Spleen (tissue), 11 donors: ENCODE results near the gene EXOSC6. TPM values are rescaled to one million over a fixed set of nuclear protein-coding genes. Genes with fewer than 3 reads are reported as not detected.
A peak's percentile ranks its signal among the peaks of the same experiment; 100 is the strongest.

Experiments used
- DNase-seq: peaks from one replicate; pipeline ENCODE4 v3.0.0-alpha.2; 2020
- H3K27ac ChIP-seq, 8 donors: fragments of 200-600 bp; sonication (generic) in 7 of 8; 1 replicate in 4 of 8; 2 replicates in 4 of 8; pipeline versions ENCODE4 v1.5.0 to v1.8.0; 2016 to 2021; ENCODE audit warnings: inconsistent platforms in 4 of 8, mild to moderate bottlenecking in 4 of 8, moderate library complexity in 1 of 8
- H3K27me3 ChIP-seq, 7 donors: fragments of 200-600 bp; sonication (generic) in 6 of 7; replicated peaks in 1 of 7; 1 replicate in 4 of 7; 2 replicates in 3 of 7; pipeline versions ENCODE4 v1.5.0 to v1.8.0; 2016 to 2021; ENCODE audit warnings: inconsistent platforms in 3 of 7, mild to moderate bottlenecking in 1 of 7
- H3K36me3 ChIP-seq, 6 donors: fragments of 200-600 bp; sonication (generic) in 5 of 6; 1 replicate in 4 of 6; 2 replicates in 2 of 6; pipeline versions ENCODE4 v1.5.0 to v1.8.0; 2016 to 2021; ENCODE audit warnings: inconsistent platforms in 2 of 6
- H3K4me1 ChIP-seq, 6 donors: fragments of 200-600 bp; sonication (generic) in 5 of 6; 1 replicate in 3 of 6; 2 replicates in 3 of 6; pipeline versions ENCODE4 v1.5.0 to v1.8.0; 2016 to 2021; ENCODE audit warnings: inconsistent platforms in 3 of 6
- H3K4me3 ChIP-seq, 8 donors: fragments of 200-600 bp; sonication (generic) in 7 of 8; 1 replicate in 4 of 8; 2 replicates in 4 of 8; pipeline versions ENCODE4 v1.5.0 to v1.8.0; 2016 to 2021; ENCODE audit warnings: inconsistent platforms in 4 of 8, mild to moderate bottlenecking in 4 of 8, moderate library complexity in 2 of 8
- H3K9me3 ChIP-seq, 8 donors: fragments of 200-600 bp; sonication (generic) in 7 of 8; 1 replicate in 4 of 8; 2 replicates in 4 of 8; pipeline versions ENCODE4 v1.5.0 to v1.8.0; 2016 to 2021; ENCODE audit warnings: inconsistent platforms in 4 of 8
- CTCF ChIP-seq, 11 experiments: fragments of 200-600 bp in 7 of 11; fragments of 450-650 bp in 4 of 11; sonication (generic) in 4 of 11; IDR thresholded peaks in 8 of 11; conservative IDR thresholded peaks in 3 of 11; 1 replicate in 7 of 11; 2 replicates in 4 of 11; pipeline versions ENCODE4 v1.4.0 to v1.8.0; 2016 to 2021; ENCODE audit warnings: antibody characterized with exemption in 11 of 11, inconsistent platforms in 4 of 11, mild to moderate bottlenecking in 1 of 11
- POLR2A ChIP-seq, 3 donors: fragments of 450-650 bp; IDR thresholded peaks; one replicate each; pipeline ENCODE4 v1.5.1; 2017; ENCODE audit warnings: antibody characterized with exemption in 3 of 3, mild to moderate bottlenecking in 1 of 3
- POLR2AphosphoS5 ChIP-seq, 3 donors: sonication (generic); formaldehyde crosslinking; IDR thresholded peaks; one replicate each; pipeline ENCODE4 v1.5.1; 2017; ENCODE audit warnings: antibody characterized with exemption in 3 of 3
- WGBS, 5 donors: extraction: QIAGEN DNeasy Blood & Tissue Kit in 3 of 5; methylation state at CpG; one replicate each; pipeline versions ENCODE4 v1.1.5 to v1.1.7; 2013 to 2018; 5-methylcytosine and 5-hydroxymethylcytosine counted together
- intact Hi-C: fragments of 100-400 bp; cut with DNase I; formaldehyde crosslinking; loops from one replicate; pipeline ENCODE4 v1.15.0; 2023; ENCODE audit warnings: low total_unique reads
- polyA plus RNA-seq, 3 donors: library from polyadenylated mRNA; stranded (reverse); fragments of 200-250 nt; gene quantifications; one replicate each; pipeline ENCODE4 v1.2.1, GENCODE V29; 2013
- total RNA-seq, 7 donors: library from RNA; depleted of rRNA in 3 of 7; stranded (reverse); fragments of >200 nt in 3 of 7; fragmentation: NEBNext Ultra II Directional in 4 of 7; extraction: Animal tissue kit (Norgen Biotek cat#: 25700) in 4 of 7; gene quantifications; one replicate each; pipeline versions ENCODE4 v1.1.0 to v1.2.1, GENCODE V29; 2016 to 2021
- donor health status: healthy with polysubstance abuse.
- donor health status: DM: no; HTN: no; CAD: no; lungs with moderate emphysema.
- donor health status: DM: no; HTN: no; CAD: no.
- donor health status: Bipolar disorder and iron deficiency.
- donor health status: healthy.
- donor health status: DM: no; HTN: no; CAD: no.
- donor health status: DM: yes; HTN: yes; CAD: no.

The EXOSC6 gene
- total and polyA plus RNA-seq, 10 donors, result 10.6 to 35.1 (median 23.8) TPM

- H3K27ac ChIP-seq, result no peak overlapping the region
- H3K9me3 ChIP-seq, result no peaks in the 10 kb centered on the region
- TF ChIP-seq POLR2AphosphoS5 (IDR thresholded peaks at IDR 0.05) (no peak), POLR2A (IDR thresholded peaks at IDR 0.05) (no peak), CTCF (IDR thresholded peaks at IDR 0.05 in 8 of 11, conservative IDR thresholded peaks at IDR 0.05 in 3 of 11) (no peak)
- no peak for DNase-seq
- intact Hi-C loops, result no loop called here
- peaks cover 0 to 84% (median 74%) of the 10 kb centered on the region in 6 donors for H3K36me3 ChIP-seq
- no peaks in the 10 kb centered on the region for H3K27me3 ChIP-seq
- no peak overlapping the region for H3K4me3 ChIP-seq
- H3K4me1 ChIP-seq, result peaks cover 5 to 21% (median 17%) of the 10 kb centered on the region in 6 donors
- 95 to 99% (median 97%) methylated on average over 9 to 12 of the region's 12 CpGs for WGBS, 5 donors
Observed at GRCh38 chr16:70254965-70255286, 3.2 kb upstream of the EXOSC6 start.

- 69 to 99% (median 96%) methylated on average over 1 to 9 of the region's 9 CpGs for WGBS, 5 donors
Observed at GRCh38 chr16:70254180-70254964, 2.6 kb upstream of the EXOSC6 start.

GRCh38 chr16:70253291-70254106 lies 1.8 kb upstream of the EXOSC6 start:
- peaks cover 10 to 35% (median 28%) of the 10 kb centered on the region in 6 donors for H3K4me1 ChIP-seq
- H3K27ac ChIP-seq, result no peak overlapping the region
- H3K36me3 ChIP-seq, result peaks cover 0 to 80% (median 64%) of the 10 kb centered on the region in 6 donors
- no peak for DNase-seq
- WGBS, 5 donors, result 85 to 88% (median 87%) methylated on average over 6 to 16 of the region's 16 CpGs
- TF ChIP-seq POLR2A (IDR thresholded peaks at IDR 0.05) (no peak), CTCF (IDR thresholded peaks at IDR 0.05 in 8 of 11, conservative IDR thresholded peaks at IDR 0.05 in 3 of 11) (peak in 8 of 11 experiments; percentile 14 to 66 (median 52))
- intact Hi-C loops, result no loop called here
- H3K4me3 ChIP-seq, result no peak overlapping the region
- H3K27me3 ChIP-seq, result no peaks in the 10 kb centered on the region
- no peaks in the 10 kb centered on the region for H3K9me3 ChIP-seq

More at GRCh38 chr16:70254180-70254964, 2.6 kb upstream of the EXOSC6 start:
- Histone ChIP-seq H3K27ac (no peak overlapping the region), H3K27me3 (no peaks in the 10 kb centered on the region), H3K9me3 (no peaks in the 10 kb centered on the region), H3K4me1 (peaks cover 10 to 27% (median 23%) of the 10 kb centered on the region in 6 donors), H3K4me3 (no peak overlapping the region), H3K36me3 (peaks cover 0 to 84% (median 71%) of the 10 kb centered on the region in 6 donors)
- DNase-seq, result no peak
- TF ChIP-seq POLR2AphosphoS5 (IDR thresholded peaks at IDR 0.05) (no peak), CTCF (IDR thresholded peaks at IDR 0.05 in 8 of 11, conservative IDR thresholded peaks at IDR 0.05 in 3 of 11) (peak in 2 of 11 experiments; percentile 20 to 22)
- intact Hi-C loops, result no loop called here
